GM19099 (cell line): ENCODE measurements around the gene STRA6.

ENCODE experiments used
- POLR2A ChIP-seq: IDR thresholded peaks from 3 replicates; pipeline ENCODE4 v1.6.1; 2011; ENCODE audit warnings: low read depth; ENCODE audit not compliant: insufficient read length; ENCODE audit errors: extremely low read depth

STRA6 gene

DNA sequence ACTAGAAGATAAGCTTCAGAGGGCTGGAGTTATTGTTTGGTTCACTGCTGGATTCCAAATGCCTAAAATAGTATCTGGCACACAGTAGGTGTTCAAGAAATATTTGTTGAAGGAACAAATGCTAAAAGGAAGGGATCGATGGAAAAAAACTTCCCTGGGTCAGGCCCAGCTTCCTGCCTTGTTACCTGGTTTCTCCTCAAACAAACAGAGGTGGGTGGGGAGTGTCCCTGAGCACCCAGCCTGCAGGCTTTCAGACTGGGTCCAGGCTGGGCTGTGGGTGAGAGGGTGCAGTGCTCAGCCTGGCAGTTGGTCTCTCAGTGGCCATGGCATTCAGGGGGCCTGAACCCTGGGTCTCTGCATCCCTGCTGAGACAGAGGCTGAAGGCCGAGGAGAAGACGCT is 14.4 kb upstream of the STRA6 start:
- no peak for TF ChIP-seq POLR2A

DNA sequence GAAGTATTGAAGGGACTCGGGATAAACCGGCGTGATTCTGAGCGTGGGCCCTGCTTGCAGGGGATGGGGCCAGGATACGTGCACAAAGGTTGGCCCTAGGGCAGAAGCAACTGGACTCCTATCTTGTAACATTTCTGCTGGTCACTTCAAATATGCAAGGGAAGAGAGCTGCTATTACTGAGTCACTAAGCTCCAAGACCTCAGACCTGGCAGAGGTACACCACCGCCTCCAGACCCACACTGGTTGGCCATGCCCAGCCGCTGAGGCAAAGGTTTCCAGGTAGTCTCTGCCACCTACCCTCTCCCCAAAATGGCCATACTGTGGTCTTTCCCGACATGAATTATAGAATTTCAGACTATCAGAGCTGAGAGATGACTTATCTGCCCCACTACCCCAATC is 13.4 kb upstream of the STRA6 start:
- TF ChIP-seq POLR2A, result no peak

DNA sequence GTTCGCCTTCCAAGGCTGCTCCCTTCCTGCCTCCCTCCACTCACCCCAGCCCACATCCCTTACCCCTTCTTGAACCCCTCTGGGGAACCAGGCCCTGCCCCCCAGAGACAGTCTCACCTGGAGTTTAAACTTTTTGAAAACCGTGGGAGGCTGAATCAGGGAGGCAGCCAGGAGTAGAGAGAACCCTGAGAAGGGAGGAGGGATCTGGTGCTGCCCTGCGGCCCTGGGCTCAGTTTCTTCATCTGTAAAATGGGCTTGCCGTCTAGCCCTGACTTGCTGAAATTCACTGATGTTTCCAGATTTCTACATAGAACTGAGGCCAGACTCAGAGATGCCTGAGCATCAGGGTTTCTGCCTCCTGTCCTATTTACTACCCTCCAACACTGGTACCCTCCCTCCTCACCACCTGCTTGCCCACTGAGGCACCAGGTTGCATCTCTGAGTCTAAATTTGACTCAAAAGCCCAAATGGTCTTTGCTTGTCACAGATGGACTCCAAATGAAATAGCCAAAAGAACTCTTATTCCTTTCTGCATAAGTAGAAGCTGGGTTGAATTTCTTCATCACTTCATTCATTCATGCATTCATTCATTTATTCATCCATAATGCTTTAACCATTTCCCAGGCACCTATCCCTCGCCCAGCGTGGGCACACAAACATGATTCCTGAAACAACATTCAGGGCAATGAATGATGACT is 11.9 kb upstream of the STRA6 start:
- TF ChIP-seq POLR2A, result no peak

DNA sequence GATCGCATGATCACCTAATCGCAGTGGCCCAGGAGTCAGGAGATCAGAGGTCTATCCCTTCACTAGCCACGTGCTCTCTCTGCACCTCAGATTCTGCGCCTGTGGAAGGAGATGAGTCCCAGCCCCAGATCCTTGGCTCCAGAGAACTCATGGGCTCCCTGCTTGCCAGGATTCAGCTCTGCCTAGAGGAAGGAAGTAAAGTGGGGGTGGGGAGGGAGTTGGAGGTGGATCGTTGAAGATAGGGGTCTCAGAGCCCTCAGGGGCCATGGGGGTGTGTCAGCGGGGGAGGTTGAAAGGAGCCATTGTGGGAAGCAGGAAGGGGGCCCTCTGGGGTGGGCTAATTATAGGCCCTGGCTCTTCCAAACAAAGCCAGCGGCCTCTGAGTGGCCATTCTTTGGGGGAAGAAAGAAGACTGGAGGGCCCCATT is 11.3 kb upstream of the STRA6 start:
- TF ChIP-seq POLR2A, result no peak

DNA sequence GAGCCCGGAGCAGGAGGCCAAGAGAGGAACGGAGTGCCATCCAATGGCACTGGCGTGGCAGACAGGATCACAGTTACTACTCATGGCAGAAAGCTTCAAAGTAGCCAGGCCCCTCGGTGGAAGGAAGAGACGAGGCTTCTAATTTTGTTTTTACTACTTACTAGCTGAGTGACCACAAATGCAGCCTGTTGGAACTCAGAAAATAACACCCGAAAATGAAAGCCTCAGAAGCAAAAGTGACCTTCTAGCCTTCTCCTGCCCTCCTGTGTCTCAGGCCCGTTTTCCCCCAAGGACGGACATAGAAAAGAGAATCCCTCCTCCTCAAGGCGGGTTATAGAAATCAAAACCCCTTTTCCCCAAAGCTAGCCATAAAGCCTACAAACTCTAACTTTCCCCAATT is 9.9 kb upstream of the STRA6 start:
- TF ChIP-seq POLR2A, result no peak

DNA sequence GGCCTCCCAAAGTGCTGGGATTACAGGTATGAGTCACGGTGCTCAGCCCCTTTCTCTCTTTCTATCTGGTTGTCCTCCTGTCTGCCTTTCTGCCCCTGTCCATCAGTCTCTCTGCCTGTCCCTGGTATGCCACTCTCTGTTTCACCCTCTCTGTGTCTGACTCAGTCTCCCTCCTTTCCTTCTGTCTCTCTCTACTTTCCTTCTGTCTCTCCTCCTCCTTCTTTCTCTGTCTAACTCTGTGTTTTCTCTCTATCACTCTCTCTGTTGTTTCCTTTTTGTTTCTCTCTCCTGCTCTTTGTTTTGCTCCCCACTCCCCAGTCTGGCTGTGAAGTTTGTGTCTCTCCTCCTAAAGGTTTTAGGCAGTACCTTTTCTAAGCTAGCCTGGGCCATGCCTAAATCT is 9.1 kb upstream of the STRA6 start:
- TF ChIP-seq POLR2A, result no peak

DNA sequence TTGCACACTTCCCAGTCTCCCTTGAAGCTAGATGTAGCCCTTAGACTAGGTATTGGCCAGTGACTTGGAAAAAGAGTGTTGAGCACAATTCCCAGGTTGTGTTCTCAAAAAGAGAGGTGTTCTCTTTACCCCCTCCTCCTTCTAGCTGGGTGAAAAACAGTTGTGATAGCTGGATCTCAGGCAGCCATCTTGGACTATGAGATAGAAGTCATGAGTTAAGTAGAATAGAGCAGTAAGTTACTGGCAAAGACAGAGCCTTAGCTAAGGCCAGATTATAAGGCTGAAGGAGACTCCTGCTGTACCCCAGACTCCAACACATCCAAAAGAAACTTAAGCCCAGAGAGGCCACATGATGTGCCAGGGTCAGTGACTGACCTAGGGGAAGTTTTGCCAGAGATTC is 8.1 kb upstream of the STRA6 start:
- no peak for TF ChIP-seq POLR2A

DNA sequence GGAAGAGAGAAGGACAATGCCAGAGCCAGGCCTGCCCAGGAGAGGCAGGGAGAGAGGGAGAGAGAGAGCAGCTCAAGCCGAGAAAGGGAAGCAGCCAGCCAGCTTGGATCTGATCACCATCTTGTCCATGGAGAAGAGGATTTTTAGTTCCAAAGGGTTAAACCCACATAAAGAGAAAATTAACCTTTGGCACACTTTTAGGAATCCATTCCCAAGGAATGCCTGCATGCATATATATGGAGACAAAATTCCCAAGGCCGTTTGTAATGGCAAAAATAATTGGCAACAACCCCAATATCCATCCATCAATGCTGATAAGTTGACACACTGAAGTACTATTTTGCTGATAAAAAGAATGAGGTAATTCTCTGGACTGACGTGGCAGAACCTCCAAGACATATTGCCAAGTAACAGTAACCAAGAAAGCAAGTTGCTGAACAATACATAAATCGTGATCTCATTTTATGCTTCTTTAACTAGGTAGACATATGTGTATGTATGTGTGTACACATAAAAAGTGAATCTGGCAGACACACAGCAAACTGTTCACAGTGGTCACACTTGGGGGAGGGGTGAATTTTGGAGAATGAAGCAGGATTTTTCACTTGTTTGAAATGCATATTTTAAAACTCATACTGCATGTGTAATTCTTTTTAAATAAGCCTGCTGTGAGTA is 7.5 kb upstream of the STRA6 start:
- no peak for TF ChIP-seq POLR2A

DNA sequence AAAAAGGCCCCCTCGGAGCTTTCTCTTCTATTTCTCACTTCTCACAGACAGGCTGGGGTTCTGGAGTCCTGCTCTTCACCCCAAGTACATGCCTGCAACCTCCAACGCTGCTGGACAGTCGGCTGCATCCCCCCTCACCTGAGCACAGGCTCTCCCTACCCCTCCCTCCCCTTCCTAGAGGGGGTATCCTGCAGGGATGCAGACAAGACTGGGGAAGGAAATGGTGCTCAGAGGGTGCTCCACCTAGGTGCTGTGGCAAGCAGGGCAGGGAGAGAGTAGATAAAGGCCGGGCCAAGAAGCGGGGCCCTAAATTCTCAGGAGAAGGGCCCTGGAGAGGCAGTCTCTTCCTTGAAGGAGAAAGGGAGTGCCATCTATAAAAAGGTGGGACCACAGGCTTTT is 7.0 kb upstream of the STRA6 start:
- TF ChIP-seq POLR2A, result no peak

DNA sequence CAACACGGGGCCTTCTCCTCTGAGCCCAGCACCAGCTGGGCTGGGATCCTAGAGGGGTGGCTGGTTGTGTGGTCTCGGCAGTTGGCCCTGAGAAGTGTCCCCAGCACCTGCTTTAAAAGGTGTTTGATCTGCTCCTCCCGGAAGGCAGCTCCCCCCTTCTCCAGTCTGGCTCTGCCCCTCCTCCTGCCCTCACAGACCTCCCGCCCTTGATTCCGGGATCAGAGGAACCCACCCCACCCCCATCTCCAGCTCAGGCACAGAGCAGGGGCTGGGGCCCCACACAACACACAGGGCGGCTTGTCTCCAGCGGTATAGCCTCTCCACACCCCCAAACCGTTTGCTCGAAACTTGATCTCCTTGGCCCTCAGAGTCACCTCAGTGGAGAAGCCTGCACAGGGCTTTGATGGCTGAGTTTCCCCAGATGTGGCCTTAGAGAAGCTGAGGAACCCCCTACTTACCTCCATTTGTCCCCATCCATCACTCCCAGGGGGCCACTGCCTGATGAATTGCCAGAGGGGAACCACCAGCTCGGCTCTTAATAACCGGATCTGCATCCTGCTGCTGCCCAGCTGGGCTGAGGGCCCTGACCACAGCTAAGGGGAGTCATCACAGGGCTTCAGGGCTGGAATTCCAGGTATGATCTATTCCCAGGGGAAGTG is 6.4 kb upstream of the STRA6 start:
- TF ChIP-seq POLR2A, result no peak

DNA sequence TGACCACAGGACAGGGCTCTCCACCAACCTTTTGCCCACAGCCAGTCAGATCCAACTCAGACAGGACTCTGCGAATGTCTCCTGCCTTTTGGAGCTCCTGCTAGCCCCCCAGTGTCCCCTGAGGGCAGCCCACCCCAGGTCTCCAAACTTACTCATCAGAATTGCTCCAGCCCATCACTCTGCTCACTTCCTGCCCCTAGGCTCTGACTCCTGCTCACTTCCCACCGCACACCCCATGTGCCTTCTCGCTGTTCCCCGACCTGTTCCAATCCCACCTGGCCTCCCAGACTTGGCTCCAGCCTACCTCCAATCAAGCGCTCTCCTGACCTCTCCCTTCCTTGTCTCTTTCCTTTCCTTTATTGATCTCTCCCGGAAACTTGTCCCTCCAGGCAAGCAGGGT is 5.9 kb upstream of the STRA6 start:
- no peak for TF ChIP-seq POLR2A

DNA sequence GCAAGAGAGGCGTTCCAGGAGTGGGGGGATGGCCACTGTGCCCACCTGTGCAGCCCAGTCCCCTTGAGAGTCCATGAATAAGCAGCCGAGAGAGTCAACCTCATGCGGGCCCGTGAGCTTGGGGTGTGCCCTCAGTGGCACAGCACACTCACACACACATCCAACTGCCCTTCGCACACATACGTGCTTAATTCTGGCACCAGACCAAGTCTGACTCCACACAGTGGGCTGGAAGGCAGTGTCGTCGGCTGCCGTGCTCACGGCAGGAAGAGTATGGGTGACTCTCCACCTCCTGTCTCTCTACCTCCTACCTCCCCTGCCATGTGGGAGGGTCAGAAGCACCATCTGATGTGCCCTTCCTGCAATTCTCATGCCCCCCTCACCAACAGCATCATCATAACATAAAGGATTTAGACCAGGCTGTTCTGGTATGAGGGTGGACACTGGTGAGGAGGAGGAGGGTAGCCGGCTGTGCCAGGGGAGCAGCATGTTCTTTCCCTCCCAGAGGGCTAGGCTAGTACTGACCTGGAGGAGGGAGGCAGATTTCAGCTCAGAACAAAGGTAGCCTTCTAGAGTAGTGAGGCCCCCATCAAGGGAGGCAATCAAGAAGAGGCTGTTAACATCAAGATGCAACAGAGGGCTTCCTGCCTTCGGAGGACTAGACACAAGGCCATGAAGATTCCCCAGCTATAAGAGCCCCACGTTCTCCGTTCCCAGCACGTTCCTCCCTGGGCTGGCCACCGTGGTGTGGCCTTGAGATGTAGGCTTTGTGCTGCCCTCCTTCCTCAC is 5.3 kb upstream of the STRA6 start:
- TF ChIP-seq POLR2A, result no peak

DNA sequence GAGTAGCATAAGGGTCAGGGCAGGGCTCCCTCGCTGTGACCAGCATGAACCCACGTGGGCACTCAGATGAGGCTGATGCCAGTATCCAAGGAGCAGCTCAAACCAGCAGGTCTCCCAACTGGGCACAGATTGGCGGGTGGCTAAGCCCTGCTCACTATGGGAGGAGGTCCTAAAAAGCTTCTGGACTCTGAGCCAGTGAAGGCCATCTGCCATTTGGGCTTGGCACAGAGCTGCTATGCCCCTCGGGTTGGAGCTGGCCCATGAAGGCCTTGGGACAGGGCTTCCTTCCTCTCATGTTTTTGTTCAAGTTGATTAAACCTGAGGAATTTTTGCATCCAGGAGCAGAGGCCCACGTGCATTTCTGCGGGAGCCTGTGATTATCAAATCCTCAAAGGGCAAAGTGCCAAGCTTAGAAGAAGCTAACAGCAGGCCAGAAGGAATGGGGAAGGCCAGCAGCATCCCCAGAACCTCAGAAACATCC is 4.3 kb upstream of the STRA6 start:
- no peak for TF ChIP-seq POLR2A

DNA sequence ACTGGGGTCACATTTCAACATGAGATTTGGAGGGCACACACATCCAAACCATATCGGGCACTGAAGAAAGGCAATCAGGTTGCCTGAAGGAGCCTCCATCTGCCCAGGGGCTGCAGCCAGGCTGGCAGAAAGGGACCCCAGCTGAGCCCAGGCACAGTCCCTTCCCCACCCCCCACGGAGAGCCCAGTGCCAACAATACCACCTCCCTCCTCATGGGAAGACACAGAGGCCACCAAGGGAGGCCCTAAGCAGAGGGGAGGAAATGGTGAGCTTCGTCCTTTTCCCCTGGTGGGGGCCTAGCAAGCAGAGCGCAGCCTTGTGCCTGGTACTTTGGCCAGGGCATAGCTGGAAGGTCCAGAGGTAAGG is 3.0 kb upstream of the STRA6 start:
- no peak for TF ChIP-seq POLR2A

DNA sequence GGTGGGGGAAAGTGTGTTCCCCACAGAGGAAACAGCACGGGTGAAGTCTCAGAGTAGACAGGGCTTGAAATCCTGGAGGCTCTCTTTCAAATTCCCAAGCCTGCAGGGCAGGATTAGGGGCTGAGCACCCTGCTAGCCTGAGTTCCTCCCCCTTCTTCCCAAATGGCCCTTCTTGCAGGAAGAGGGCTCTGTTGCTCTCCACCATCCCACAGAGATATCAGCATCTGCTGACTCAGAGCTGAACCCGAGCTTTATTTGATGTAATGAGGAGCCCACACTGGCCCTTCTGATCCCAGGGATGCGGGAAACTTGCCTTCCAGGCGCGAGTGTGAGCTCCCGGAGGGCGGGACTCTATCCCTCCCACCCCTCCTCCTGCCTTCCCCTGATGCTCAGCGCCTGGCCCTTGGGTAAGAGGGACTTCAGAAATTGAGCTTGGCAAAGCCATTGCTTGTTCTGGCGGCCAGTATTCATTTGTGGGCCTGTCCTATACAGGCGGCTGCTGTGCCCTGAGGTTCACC is 1.4 kb upstream of the STRA6 start:
- no peak for TF ChIP-seq POLR2A
